Fibroblast of lung (primary cell): ENCODE results near the gene PSMA4.

Experiments
- EZH2 ChIP-seq: IDR thresholded peaks from 2 replicates; pipeline ENCODE4 v1.5.1; 2012; ENCODE audit warnings: low read length, control low read depth, mild to moderate bottlenecking; ENCODE audit errors: missing control alignments
- TF ChIP-seq, protein P1 (sequence below), 2 donors: IDR thresholded peaks in 1 of 2; conservative IDR thresholded peaks in 1 of 2; 1 replicate in 1 of 2; 2 replicates in 1 of 2; pipeline ENCODE4 v1.5.1; 2011 to 2012; ENCODE audit warnings: low read length in 2 of 2, control low read depth in 1 of 2, inconsistent platforms in 1 of 2, low read depth in 1 of 2, mild to moderate bottlenecking in 1 of 2

- TF ChIP-seq, protein P1, sequence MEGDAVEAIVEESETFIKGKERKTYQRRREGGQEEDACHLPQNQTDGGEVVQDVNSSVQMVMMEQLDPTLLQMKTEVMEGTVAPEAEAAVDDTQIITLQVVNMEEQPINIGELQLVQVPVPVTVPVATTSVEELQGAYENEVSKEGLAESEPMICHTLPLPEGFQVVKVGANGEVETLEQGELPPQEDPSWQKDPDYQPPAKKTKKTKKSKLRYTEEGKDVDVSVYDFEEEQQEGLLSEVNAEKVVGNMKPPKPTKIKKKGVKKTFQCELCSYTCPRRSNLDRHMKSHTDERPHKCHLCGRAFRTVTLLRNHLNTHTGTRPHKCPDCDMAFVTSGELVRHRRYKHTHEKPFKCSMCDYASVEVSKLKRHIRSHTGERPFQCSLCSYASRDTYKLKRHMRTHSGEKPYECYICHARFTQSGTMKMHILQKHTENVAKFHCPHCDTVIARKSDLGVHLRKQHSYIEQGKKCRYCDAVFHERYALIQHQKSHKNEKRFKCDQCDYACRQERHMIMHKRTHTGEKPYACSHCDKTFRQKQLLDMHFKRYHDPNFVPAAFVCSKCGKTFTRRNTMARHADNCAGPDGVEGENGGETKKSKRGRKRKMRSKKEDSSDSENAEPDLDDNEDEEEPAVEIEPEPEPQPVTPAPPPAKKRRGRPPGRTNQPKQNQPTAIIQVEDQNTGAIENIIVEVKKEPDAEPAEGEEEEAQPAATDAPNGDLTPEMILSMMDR (conservative IDR thresholded peaks at IDR 0.05 in 1 of 2, IDR thresholded peaks at IDR 0.05 in 1 of 2; ENCODE audit: low read depth in 1 of 2, low read length in 2 of 2), result no peak
- TF ChIP-seq EZH2, result no peak
Measured at GRCh38 chr15:78540141-78540870, at the start of gene PSMA4.
